GM18517 (cell line): ENCODE measurements around the gene PTPRG.

ENCODE experiments used
- ATAC-seq: cut with Tn5 transposase; IDR thresholded peaks from one replicate; pipeline ENCODE4 v1.9.1; 2021; ENCODE audit warnings: mild to moderate bottlenecking, moderate library complexity; ENCODE audit not compliant: unreplicated experiment

Gene PTPRG

DNA sequence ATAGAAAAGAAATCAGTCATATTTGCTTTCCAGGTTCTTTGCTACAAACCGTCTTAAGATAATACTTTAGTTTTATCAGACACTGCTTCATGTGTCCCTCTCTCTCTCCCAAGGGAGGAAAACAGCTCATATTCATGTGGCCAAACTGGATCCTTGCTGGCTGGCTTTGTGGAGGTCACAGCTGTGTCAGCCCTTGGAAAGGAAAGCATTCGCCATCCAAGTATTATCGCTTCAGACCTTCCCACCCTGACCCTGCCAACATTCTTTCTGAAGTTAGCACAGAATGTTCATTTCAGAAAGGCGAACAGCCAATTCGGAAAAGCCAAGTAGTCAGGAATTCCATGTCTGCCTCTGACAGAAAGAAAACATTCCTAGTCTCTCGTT lies 598.3 kb downstream of the PTPRG start:
- no peak for ATAC-seq

DNA sequence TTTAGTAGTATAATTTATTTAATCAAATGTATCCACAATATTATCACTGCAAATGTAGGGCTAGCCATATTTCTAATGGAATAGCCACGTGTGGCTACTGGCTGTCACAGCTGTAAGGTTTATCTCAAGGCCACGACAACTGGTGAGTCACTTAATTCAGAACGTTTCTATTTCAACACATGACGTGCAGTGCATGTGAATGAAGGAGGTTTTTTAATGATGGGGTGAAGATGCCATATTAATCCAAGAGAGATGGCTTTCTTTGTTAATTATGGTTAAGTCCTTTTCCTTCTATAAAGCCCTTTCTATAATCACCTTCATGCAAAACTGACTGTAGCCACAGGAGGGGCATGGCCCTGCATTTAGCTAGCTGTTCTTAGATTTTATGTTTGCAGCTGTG lies 600.0 kb downstream of the PTPRG start:
- ATAC-seq, result no peak

DNA sequence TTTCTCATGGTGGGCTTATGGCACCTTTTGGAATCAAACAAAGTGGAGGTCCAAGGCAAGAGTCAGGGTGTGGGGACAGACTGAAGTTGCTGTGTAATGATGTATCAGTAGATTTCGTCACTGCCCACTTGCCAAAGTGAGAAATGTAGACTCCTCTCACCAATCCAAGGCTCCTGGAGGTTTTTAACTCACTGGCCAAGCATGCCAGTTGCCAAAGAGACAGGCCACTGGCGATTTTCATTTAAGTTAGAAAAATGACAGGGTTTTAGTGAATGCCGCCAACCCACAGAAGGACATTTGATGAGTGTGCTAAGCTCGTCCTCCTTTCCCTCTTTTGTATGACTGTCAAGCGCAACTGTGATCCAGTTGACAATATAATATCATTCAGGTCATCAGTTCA lies 602.8 kb downstream of the PTPRG start:
- ATAC-seq, result no peak

DNA sequence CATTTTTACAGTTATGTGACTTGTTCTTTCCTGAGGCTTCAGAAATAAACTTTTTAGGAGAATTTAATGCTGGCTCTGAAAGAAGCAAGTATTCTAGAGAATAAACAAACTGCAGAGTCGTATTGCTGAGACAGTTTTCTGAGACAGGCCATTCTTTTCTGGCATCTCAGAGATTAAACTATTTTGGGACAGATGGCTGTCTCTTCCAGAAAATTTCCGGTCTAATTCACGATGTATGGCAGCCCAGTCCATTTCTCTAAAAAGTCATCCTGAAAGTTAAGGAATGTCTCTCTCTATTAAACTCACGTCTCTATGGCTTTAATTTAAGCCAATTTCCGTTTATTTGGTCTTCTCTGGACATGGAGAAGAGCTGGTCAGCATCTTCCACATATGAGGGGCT lies 603.4 kb downstream of the PTPRG start:
- ATAC-seq, result no peak

DNA sequence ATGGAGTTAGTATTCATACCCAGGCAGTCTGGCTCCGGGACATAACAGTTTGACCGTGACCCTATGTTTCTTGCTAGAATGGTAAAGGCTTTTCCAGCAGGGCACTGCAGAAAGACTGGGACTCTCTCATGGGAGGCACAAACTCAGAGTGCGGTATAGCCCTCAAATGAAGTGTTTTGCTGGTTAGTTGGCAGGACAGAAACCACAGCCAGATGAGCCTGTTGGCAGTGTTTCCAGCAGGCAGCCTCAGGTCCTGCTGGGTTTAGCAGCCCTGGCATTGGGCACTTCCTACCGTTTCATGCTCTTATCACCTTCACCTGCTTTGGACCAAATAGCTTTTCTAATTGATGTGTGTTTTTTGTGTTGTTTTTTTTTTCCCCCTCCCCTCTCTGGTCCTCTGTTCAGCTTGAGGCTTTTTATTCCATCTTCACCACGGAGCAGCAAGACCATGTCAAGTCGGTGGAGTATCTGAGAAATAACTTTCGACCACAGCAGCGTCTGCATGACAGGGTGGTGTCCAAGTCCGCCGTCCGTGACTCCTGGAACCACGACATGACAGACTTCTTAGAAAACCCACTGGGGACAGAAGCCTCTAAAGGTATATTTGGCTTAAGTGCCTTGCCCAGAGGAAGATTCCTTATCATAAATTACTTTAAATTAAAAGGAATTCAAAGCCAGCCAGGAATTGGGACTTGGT lies 606.3 kb downstream of the PTPRG start:
- no peak for ATAC-seq

DNA sequence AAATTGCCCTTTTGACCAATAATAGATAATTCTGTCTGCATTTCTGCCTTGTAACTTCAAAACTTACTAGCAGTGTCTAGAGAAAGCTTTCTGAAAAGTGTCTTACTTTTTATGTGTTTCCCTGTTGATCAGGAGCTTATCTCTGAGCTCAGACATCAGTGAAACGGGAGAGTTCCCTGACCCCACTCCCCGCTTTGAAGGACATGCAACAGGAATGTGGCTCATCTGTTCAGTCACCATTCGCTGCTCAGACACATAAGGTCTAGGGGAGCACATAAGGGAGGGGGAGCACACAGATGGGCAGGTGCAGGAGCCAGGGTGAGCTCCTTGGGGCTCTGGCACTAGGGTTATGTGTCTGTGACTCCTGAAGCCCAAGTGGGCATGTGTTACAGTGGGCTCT lies 607.0 kb downstream of the PTPRG start:
- ATAC-seq, result no peak

DNA sequence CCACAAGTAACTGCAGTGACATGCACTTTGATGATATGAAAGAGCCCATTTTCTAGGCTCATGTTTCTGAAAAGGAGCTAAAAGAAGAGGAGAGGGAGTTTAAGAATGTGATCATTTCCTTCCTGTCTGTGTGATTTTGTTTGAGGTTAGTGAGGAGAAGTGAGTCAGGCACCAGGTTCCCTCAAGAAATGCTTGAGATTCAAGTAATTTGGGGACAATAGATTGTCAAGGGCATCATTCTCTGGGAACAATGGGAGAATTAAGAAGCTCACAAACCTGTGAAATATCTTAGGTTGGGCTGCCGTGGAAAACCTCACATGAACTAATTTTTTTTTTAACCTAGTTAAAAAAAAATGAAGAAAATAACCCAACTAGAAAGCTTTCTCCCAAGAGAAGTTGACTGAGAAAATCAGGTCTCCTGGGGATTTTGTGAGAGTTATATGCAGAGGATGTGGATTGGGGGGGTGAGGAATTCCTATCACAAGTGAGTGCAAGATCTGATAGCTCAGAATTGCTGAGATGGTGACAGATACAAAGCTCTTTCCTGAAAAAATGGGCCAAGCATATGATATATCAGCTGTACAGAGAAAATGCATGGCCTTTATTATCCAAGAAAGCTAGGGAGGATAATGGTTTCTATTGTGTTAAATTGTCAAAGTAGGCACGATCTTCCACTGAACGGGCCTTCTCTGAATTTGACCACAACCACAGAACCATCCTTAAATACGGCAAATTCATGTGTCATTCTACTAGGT lies 608.7 kb downstream of the PTPRG start:
- no peak for ATAC-seq

DNA sequence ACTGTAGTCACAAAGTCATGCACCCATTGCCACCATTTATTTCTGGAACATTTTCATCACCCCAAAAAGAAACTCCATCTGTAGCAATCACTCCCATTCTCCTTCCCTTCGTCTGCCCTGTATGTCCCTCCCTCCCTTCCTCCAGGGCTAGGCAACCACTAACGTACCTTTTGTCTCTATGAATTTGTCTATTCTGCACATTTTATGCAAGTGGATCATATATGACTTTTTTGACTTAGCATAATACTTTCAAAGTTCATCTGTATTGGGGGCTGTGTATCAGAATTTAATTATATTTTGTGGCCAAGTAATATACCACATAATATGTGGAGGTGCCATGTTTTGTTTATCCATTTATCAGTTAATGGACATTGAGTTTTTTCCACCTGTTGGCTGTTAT lies 610.4 kb downstream of the PTPRG start:
- ATAC-seq, result no peak

DNA sequence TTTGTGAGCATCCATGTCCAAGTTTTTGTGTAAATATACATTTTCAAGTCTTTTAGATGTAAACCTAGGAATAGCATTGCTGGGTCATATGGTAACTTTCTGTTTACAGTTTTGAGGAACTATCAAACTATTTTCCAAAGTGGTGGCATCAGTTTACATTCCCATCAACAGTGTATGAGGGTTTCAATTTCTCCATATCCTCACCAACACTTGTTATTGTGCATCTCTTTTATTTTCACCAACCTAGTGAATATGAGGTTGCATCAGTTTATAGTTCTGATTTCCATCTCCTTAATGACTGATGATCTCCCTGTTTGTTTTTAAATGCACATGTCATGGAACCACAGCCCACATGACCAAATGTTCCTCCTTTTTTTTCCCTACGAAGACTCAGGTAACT lies 610.8 kb downstream of the PTPRG start:
- no peak for ATAC-seq

DNA sequence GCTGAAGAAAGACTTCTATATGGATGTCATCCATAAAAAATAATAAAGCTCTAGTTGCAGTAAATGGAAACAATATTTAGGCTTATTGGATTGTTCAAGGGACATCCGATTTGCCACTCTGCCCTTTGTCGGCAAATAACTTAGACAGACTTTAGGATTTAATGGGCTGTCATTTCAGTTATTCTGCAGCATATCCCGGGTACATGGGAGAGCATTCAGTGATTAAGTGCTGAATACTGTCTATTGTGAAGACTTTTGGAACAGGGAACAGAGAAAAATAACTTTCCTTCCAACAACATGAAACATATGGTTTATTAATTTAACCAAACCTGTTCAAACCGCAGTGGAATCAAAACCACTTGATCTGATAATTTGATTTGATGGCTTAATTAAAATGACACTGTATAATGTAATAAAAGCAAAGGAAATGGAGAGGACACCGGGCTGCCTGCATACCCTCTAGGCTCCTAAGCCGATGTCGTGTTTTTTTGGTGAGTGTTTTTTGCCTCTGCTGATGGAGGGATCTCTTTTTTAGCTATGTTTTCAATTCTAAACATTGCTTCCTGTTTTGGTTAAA lies 612.7 kb downstream of the PTPRG start:
- ATAC-seq, result no peak

DNA sequence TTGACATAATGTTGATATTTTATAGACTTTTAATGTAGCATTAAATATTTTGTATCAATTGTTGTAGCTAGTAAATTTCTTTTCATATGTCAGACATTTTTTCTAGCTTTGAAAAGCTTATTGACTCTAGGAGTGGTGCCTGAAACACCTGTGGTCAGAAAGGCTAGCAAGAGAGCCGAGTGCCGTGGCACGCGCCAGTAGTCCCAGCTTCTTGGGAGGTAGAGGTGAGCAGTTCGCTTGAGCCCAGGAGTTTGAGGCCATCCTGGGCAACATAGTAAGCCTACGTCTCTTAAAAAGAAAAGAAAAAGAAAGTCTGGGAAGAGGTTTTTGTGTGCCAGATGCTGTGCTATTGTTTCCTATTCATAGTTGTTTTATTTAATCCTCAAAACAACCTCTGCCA lies 613.8 kb downstream of the PTPRG start:
- ATAC-seq, result no peak

DNA sequence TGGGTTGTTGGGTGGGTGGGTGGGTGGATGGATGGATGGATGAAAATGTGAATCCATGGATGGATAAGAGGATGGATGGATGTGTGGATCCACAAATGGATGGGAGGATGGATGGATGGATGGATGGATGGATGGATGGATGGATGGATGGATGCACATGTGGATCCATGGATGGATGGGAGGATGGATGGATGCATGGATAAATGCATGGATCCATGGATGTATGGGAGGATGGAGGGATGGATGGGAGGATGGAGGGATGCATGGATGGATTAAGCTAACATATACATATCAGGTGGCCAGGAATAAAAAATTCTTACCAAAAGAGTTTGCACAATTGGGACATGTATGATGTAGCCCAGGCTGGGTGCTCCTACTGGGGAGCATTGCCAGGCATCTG lies 616.7 kb downstream of the PTPRG start:
- no peak for ATAC-seq

DNA sequence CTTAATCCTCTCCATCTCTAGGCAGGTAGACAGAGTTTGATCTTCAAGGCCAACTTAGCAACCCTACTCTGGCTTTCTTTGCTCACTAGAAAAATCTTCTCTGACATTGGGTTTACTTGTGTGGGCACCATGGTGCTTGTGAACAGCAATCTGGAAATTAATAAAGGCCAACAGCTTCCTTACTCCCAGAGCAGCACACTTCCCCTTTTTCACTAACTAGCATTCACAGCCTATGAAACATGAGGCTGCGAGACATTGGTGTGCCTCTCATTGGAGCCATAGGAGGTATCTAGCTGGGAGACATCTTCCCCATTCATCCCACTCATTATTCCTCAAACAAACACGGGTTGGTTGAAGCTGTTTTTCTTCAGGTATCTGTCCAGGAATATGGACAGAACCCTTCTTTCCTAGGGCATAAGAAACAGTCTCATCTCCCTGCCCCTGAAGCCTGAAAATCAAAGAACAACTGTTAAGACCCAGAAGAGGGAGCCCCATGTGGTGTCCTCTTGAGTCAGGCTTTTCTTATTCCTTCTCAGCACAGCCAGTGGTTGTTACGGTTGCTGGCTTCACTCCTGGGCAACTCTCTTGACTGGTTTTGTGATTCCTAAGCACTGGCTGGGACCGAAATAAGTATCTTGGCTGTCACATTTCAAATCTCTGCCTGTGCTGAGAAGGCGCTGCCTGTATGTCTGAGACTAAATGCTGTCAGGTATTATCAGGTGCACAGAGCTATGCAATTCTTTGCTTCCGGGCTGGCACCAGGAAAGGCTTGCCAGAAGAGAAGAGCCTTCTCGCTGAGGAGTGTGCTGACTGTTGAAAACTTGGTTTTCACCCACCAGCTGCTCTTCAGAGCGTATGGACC lies 617.6 kb downstream of the PTPRG start:
- ATAC-seq, result no peak

DNA sequence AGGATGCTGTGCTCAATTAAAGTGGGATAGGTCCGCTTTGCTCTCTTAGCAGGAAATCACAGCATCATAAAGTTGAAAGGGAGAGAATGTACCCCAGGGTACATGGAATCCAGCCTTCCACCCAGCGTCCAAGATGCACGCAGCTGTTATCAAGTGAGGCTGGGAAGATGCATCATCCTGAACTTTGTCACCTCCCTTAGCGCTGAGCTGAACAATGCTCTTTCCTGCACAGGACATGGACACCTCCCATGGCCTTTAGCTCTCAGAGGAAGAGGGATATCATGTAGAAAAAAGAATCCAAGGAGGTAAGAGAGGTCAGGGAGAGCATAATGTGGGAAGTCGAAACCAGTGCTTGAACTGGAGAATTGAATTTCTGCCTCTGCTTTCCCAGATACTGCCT lies 619.1 kb downstream of the PTPRG start:
- ATAC-seq, result no peak

DNA sequence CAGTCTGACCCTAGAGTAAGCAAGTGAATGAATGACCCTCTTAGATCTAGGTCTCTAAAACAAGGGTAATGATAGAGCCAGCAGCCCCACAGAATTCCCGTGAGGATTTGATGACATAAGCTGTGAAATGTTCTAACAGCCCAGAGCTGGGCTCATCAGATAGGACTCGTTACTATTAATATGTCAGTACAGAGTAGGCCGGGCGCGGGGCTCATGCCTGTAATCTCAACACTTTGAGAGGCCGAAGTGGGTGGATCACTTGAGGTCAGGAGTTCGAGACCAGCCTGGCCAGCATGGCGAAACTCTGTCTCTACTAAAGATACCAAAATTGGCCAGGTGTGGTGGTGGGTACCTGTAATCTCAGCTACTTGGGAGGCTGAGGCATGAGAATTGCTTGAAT lies 621.7 kb downstream of the PTPRG start:
- no peak for ATAC-seq

DNA sequence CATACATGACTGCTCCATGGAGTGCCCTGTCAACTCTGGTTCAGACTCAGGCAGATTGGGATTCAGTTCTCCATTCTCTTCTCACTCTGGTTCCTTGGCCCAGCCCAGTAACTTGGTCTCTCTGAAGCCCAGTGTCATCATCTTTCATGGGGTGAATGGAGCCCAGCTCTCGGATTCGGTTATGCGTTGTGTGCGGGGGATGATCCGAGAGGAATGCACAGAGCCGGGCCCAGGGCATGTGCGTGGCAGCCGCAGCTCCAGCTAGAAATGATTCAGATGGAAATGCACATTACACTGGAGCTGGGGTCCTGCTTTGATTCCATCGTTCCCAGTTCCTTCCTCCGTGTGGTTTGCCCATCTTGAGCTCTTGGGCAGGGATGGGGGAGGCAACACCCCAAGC lies 622.6 kb downstream of the PTPRG start:
- no peak for ATAC-seq

DNA sequence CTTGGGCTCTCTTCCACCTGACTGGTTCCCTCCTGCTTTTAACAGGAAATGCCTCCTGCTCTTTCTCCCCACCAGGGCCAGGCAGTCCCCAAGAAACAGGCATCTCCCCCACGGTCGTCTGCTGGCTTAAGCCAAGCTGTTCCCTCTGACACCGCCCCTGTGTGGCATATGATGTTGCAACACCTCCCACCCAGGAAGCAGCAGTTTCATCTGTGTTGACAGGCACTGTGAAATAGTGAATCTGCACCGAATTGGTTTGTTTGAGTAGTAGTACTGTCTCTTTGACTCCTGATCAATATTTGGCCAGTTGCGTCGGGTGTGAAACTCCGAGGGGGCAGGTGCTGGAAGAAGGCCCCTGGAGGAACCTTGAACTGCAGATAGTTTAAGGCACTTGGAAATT lies 623.2 kb downstream of the PTPRG start:
- no peak for ATAC-seq

DNA sequence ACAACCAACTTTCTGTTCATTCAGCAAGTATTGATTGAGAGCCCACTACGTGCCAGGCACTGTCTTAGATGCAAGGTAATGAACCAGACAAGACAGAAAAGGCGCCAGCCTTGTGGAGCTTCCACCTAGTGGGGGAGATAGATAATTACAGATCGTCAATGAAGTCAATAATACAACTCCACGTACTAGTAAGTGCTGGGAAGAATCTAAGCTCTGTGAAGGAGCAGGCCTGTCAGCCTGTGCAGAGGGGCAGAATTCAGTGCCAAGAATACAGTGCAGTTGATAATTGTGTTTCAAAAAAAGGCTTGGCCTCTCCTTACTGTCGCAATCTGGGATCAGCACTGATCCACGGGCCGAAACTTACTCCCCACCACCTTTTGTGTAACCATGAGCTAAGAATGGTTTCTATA lies 625.7 kb downstream of the PTPRG start:
- ATAC-seq, result no peak

DNA sequence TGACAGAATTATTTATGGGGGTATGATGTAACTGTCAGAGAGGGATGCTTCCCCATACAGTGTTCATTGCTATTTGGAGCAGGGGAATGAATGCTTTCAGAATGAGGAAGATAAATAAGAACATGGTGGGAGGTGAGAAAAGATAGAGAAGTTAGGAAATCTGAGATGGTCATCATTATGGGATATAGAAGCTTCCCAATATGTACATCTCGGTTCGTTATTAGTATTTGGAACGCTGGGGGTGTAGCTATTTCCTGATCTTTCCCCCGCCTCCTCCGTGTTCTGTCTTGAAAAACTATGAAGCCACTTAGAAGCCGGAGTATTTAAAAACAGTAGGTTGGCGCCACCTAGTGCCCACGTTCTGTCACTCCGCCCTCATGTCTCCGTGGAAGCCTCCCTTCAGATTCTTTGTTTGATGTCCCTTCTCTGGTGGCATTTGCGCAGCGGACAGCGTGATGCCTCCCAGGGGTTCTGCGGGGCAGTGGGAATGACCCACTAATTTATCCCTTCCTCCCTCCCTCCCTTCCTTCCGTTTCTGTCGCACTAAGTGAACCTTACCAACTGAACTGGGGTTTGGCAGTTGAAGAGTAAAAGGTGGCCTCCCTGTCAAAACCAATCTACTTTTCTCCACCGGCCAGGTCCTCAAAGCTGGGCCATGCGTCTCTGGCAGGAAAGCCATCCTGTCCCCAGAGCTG lies 627.5 kb downstream of the PTPRG start:
- peak; percentile 49 for ATAC-seq

DNA sequence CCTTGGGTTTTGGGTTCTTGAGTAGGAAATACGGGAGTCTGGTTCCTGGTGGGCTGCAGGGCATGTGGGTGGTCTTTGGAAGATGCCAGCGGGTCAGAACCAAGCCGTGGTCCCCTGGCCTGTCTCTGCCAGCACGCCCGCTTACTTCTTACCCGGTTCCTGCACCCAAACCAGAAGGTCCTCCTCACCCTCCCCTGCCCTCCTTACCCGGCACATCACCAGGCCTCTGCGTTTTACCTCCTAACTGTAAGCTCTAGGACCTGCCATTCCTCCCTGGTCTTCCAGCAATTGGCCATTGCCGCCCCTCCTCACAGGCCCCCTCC lies 628.0 kb downstream of the PTPRG start:
- no peak for ATAC-seq

DNA sequence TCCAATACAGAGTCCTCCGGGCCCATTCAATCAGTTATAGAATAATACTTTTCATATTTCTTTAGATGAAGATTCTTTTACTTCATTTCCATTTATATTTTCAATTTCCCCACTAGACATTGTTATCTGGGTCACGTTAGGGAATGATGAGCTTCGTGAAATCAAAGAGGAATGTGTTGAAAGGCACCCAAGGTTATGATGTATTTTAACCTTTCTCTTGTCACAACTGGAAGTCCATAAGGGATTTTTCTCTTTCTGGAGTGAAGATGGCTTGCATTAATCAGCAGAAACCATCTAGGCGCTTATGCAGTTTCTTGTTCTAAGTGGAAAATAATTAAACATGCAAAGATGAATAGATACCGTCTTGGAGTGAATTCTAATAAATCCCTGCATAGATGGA lies 631.5 kb downstream of the PTPRG start:
- no peak for ATAC-seq
